ENCODE results near the gene KIR3DL2. TPM values are rescaled to one million over a fixed set of nuclear protein-coding genes. Genes with fewer than 3 reads are reported as not detected.
"Not testable (repeated sequence)": the region's sequence is repeated elsewhere in the genome, so short reads cannot be mapped to it uniquely, and the experiment has no call there.

The KIR3DL2 gene
- total RNA-seq, 2 donors from 2014 or later = not detected

DNA sequence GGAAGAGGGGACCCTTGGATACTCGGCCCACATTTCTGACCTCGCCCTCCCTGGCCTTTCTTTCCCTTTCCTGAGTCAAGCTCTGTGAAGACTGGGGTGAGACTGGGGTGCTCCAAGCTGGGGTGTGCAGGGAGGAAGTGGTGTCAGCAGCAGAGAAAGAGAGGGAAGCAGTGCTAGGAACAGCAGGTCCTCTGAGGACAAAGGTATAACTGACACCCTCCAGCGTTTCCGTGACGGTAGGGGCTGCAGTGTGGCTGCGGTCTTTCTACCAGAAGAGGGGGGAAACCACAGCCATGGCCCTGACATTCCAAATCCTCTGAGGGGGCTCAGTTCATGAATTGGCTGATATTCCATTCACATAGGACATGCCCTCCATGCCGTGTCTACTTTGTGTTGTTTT is 1.1 kb downstream of the KIR3DL2 start:
- H3K9me3 ChIP-seq = no peaks in the 10 kb centered on the region
- TF ChIP-seq, protein P1, sequence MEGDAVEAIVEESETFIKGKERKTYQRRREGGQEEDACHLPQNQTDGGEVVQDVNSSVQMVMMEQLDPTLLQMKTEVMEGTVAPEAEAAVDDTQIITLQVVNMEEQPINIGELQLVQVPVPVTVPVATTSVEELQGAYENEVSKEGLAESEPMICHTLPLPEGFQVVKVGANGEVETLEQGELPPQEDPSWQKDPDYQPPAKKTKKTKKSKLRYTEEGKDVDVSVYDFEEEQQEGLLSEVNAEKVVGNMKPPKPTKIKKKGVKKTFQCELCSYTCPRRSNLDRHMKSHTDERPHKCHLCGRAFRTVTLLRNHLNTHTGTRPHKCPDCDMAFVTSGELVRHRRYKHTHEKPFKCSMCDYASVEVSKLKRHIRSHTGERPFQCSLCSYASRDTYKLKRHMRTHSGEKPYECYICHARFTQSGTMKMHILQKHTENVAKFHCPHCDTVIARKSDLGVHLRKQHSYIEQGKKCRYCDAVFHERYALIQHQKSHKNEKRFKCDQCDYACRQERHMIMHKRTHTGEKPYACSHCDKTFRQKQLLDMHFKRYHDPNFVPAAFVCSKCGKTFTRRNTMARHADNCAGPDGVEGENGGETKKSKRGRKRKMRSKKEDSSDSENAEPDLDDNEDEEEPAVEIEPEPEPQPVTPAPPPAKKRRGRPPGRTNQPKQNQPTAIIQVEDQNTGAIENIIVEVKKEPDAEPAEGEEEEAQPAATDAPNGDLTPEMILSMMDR (IDR thresholded peaks at IDR 0.05) = no peak
- no peaks in the 10 kb centered on the region for H3K36me3 ChIP-seq
- H3K27ac ChIP-seq = no peak overlapping the region
- DNase-seq = no peak
- H3K9ac ChIP-seq (ENCODE audit: low read depth in 2 of 2, low read length in 2 of 2) = no peak overlapping the region
- intact Hi-C loops (cut with DNase I) = no loop called here
- H3K4me1 ChIP-seq = no peaks in the 10 kb centered on the region
- no peak overlapping the region for H3K4me3 ChIP-seq
- H3K27me3 ChIP-seq = no peaks in the 10 kb centered on the region

DNA sequence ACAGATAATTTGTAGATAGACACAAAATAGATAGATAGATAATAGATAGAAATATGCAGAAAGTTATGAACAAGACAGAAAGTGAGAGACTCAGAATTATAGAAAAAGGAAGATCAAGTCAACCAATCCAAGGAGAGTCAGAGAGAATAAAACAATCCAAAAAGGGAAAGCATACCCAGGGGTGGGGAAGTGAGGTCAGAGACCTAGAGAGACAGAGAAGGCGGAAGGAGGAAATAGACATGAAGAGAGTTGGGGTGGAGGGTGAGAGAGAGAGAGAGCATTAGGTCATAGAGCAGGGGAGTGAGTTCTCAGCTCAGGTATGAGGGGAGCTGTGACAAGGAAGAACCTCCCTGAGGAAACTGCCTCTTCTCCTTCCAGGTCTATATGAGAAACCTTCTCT is 5.0 kb downstream of the KIR3DL2 start:
- H3K27ac ChIP-seq; H3K4me3 ChIP-seq; H3K9ac ChIP-seq (ENCODE audit: low read depth in 2 of 2, low read length in 2 of 2); H3K36me3 ChIP-seq; DNase-seq; H3K4me1 ChIP-seq; H3K27me3 ChIP-seq; intact Hi-C loops (cut with DNase I); H3K9me3 ChIP-seq: not testable (repeated sequence)

DNA sequence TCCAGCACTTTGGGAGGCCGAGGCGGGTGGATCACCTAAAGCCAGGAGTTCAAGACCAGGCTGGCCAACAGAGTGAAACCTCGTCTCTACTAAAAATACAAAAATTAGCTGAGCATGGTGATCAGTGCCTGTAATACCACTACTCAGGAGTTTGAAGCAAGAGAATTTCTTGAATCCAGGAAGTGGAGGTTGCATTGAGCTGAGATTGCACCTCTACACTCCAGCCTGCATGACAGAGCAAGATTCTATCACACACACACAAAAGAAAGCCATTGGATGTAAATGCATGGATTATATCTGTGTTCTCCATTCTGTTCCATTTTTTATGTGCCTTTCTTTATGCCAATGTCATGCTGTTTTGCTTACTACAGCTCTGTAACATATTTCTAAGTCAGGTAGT is 8.2 kb downstream of the KIR3DL2 start:
- H3K9me3 ChIP-seq; H3K4me3 ChIP-seq; intact Hi-C loops (cut with DNase I); H3K4me1 ChIP-seq; H3K9ac ChIP-seq (ENCODE audit: low read depth in 2 of 2, low read length in 2 of 2); DNase-seq; H3K27ac ChIP-seq; H3K27me3 ChIP-seq; H3K36me3 ChIP-seq: not testable (repeated sequence)

DNA sequence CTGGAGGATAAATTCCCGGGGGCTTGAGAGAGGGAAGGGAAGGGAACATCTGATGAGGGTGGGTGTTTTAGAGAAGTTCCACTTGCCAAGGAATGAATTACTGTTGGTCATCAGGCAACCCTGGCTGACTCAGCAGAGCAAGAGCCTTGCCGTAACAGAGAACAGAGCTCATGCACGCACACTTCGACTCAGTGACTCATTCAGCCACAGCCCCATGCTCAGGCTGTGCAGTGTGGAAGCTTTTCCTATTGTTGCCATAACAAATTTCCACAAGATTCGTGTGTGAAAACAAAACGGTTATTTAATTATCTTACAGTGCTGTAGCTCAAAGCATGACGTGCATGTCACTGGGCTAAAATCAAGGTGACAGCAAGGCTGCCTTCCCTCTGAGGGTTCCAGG is 9.2 kb downstream of the KIR3DL2 start:
- intact Hi-C loops (cut with DNase I); DNase-seq; H3K4me3 ChIP-seq: not testable (repeated sequence)

DNA sequence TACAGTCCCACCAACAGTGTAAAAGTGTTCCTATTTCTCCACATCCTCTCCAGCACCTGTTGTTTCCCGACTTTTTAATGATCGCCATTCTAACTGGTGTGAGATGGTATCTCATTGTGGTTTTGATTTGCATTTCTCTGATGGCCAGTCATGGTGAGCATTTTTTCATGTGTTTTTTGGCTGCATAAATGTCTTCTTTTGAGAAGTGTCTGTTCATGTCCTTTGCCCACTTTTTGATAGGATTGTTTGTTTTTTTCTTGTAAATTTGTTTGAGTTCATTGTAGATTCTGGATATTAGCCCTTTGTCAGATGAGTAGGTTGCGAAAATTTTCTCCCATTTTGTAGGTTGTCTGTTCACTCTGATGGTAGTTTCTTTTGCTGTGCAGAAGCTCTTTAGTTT is 13.2 kb downstream of the KIR3DL2 start:
- H3K4me1 ChIP-seq; H3K9me3 ChIP-seq; H3K27ac ChIP-seq; H3K36me3 ChIP-seq; intact Hi-C loops (cut with DNase I); H3K4me3 ChIP-seq; H3K27me3 ChIP-seq; DNase-seq; H3K9ac ChIP-seq (ENCODE audit: low read depth in 2 of 2, low read length in 2 of 2): not testable (repeated sequence)

More for the DNA sequence above, 9.2 kb downstream of the KIR3DL2 start:
- H3K36me3 ChIP-seq; H3K4me1 ChIP-seq; H3K27me3 ChIP-seq; H3K27ac ChIP-seq; H3K9ac ChIP-seq (ENCODE audit: low read depth in 2 of 2, low read length in 2 of 2); H3K9me3 ChIP-seq: not testable (repeated sequence)

DNA sequence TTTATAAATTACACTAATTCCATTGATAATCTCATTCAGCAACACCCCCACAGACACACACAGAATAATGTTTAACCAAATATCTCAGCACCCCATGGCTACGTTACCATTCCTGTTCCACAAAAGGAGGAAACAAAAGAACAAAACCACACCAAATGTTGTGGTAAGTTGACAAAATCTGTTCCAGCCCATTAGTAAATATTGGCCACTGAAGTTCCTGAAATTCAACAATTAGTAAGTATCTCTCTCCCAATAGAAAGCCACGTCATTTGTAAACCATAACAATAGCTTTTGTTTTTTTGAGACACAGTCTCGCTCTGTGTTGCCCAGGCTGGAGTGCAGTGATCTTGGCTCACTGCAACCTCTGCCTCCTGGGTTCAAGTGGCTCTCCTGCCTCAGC is 21.5 kb downstream of the KIR3DL2 start:
- intact Hi-C loops (cut with DNase I) = no loop called here

DNA sequence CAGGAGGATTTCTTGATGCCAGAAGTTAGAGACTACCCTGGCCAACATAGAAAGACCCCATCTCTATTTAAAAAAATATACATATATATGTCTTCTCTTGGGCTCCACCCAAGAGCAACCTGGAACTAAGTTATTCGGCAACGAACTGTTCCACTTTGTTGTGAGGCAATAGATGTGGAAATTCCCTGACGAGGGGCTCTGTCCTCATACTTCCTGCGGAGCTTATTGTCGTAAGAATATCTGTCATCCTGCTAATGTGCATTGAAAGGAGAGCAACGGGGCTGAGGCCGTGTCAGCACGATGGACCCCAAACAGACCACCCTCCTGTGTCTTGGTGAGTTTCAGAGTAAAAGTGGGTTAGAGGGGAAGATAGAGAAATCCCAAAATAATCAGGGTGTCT is 23.7 kb downstream of the KIR3DL2 start, which contains the start of gene FCAR:
Gene FCAR (plus strand): TSS at position 246 of the 400 bp plus-strand sequence. CDS start 55 bp downstream, at position 301.
- Histone ChIP-seq H3K9ac (ENCODE audit: low read depth in 2 of 2, low read length in 2 of 2) (no peak within 1 kb of the TSS), H3K4me1 (no peaks in the 10 kb centered on the region), H3K36me3 (no peaks in the 10 kb centered on the region), H3K27me3 (no peaks in the 10 kb centered on the region), H3K9me3 (no peaks in the 10 kb centered on the region), H3K27ac (no peak within 1 kb of the TSS), H3K4me3 (no peak within 1 kb of the TSS)
- DNase-seq = no peak
- intact Hi-C loops (cut with DNase I) = no loop called here
- TF ChIP-seq, protein P1 (IDR thresholded peaks at IDR 0.05) = no peak

More for the DNA sequence above, 21.5 kb downstream of the KIR3DL2 start:
- no peak overlapping the region for H3K9ac ChIP-seq (ENCODE audit: low read depth in 2 of 2, low read length in 2 of 2)
- H3K27ac ChIP-seq = no peak overlapping the region
- H3K4me3 ChIP-seq = no peak overlapping the region
- DNase-seq = no peak
- no peaks in the 10 kb centered on the region for H3K4me1 ChIP-seq
- no peaks in the 10 kb centered on the region for H3K27me3 ChIP-seq
- TF ChIP-seq, protein P1 (IDR thresholded peaks at IDR 0.05) = no peak
- H3K36me3 ChIP-seq = no peaks in the 10 kb centered on the region
- H3K9me3 ChIP-seq = no peaks in the 10 kb centered on the region

DNA sequence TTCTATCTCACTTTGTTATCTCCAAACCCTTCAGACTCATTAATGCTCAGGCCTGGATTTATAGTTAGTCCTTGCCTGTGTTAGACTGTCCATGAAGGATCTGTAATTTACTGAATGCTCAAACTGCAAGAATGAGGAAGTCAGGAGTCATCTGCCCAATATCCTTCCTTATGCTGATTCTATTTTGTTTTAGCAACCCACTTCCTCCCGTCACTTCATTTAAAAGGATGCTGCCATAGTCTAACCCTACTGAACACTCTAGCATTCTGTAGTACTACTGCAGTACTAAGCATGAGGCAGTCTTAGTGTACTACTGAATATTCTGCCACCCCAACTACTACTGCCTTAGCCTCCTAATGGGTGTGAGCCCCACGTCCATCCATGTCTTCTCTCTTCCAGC is 25.3 kb downstream of the KIR3DL2 start:
- no peak overlapping the region for H3K27ac ChIP-seq
- intact Hi-C loops (cut with DNase I) = no loop called here
- no peaks in the 10 kb centered on the region for H3K4me1 ChIP-seq
- no peaks in the 10 kb centered on the region for H3K27me3 ChIP-seq
- no peaks in the 10 kb centered on the region for H3K9me3 ChIP-seq
- TF ChIP-seq, protein P1 (IDR thresholded peaks at IDR 0.05) = no peak
- no peak for DNase-seq
- H3K9ac ChIP-seq (ENCODE audit: low read depth in 2 of 2, low read length in 2 of 2) = no peak overlapping the region
- no peaks in the 10 kb centered on the region for H3K36me3 ChIP-seq
- no peak overlapping the region for H3K4me3 ChIP-seq
